ENCODE data around the gene FXYD2.
"Not testable (repeated sequence)": the region's sequence is repeated elsewhere in the genome, so short reads cannot be mapped to it uniquely, and the experiment has no call there.

FXYD2 gene

GRCh38 chr11:117822074-117823033, 2.2 kb downstream of the FXYD2 start:
- peak in 1 of 2 donors; percentile 44 for DNase-seq (ENCODE audit: low read depth in 1 of 2, low spot score in 1 of 2)

DNA sequence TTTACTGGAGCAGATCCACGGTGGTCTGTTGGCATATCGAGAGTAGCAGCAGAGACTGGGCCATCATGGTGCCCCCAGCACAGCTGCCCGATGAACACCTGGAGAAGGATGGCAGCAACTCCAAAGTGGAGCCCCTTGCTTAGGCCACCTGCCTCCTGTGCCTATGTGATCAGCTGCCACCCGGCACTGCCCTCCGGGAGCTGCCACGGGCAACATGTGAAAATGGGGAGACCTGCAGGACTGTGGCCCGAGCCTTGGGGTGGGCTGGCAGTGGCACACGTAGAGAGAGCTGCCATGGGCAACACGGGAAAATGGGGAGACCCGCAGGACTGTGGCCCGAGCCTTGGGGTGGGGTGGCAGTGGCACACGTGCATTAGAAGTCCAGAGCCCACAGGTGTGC, 3.1 kb downstream of the FXYD2 start:
- no peak for DNase-seq (ENCODE audit: low read depth in 1 of 2, low spot score in 1 of 2)

- DNase-seq (ENCODE audit: low read depth in 1 of 2, low spot score in 1 of 2), result no peak
Observed at GRCh38 chr11:117820516-117820915, 4.0 kb downstream of the FXYD2 start.

DNA sequence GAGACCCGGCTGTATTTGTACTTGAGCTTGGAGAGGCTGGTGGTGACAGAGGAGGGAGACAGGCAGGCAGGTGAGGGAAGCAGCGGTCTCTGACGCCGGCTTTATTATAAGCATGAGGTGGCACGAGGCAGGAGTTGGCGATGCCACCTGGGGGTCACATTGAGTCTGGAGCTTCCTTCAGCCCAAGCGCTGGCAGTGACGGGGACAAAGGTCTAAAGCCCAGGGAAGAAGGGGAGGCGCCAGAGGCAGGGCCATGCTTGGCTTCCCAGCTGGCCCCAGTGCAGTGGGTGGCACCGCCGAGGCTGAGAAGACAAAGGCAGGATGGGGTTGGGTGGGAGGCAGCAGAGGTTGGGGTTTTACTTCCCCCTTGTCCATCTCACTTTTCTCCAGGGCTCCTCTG, 4.5 kb downstream of the FXYD2 start:
- DNase-seq (ENCODE audit: low read depth in 1 of 2, low spot score in 1 of 2), result no peak

GRCh38 chr11:117819096-117820040, 5.2 kb downstream of the FXYD2 start:
- no peak for DNase-seq (ENCODE audit: low read depth in 1 of 2, low spot score in 1 of 2)

GRCh38 chr11:117818041-117818873, 6.3 kb downstream of the FXYD2 start:
- DNase-seq (ENCODE audit: low read depth in 1 of 2, low spot score in 1 of 2), result peak; percentile 35

DNA sequence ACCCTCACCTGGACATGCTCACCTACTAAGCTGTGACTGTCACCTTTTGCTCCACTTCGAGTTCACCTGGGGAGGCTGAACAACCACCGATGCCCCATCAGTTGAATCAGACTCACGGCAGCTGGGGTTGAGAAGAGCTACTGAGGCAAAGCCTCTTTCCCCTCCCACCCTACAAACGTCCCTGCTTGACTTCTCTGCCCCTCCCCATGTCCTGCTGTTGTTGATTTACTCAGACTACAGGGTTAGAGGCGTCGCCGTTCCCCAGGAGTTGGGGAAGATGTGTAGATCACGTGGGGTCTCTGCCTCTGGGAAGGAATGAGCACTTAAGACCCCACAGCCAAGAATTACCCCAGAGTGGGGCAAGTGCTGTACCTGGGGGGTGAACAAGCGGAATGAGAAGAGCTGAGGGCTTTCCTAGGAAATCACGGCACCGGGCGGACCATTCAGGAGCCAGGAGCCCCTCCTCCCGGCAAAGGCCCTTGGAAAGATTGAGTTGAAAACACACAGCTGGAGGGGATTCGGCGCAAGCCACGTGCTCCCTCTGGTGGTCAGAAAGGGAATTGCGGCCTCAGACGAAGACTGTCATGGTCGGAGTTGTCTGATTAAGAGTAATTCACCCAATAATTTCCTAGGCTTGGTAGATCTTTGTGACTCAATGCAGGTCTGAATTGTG, 7.0 kb downstream of the FXYD2 start:
- peak; percentile 88 for DNase-seq (ENCODE audit: low read depth in 1 of 2, low spot score in 1 of 2)

DNA sequence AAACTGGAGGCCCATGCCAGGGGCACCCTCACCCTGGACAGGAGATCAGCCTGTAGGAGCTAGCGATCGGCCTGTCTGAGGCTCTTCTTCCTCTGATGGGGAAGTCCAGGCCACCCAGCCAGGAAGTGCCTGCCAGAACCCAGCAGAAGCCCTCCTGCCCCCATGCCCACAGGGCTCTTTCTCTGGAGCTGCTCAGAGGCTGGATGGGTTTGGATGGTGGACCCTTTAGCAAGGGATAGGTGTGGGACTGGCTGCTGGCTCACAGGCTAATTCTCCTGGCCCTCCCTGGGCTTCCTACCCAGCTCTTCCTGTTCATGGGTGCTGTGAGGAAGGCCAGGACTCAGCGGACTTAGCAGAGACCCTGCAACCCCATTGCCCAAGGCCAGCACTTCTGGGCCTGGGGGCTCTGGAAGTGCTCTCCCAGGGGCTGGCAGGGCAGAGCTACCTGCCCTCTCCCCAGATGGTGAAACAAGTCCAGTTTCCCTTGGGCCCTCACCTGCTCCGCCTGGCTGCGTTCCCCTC, 7.6 kb downstream of the FXYD2 start:
- DNase-seq (ENCODE audit: low read depth in 1 of 2, low spot score in 1 of 2), result no peak

GRCh38 chr11:117816151-117816741, 8.3 kb downstream of the FXYD2 start:
- no peak for DNase-seq (ENCODE audit: low read depth in 1 of 2, low spot score in 1 of 2)

- peak; percentile 34 to 59 for DNase-seq (ENCODE audit: low read depth in 1 of 2, low spot score in 1 of 2)
Observed at GRCh38 chr11:117815262-117815803, 9.2 kb downstream of the FXYD2 start.

GRCh38 chr11:117814766-117815261, 9.7 kb downstream of the FXYD2 start:
- DNase-seq (ENCODE audit: low read depth in 1 of 2, low spot score in 1 of 2), result peak; percentile 37 to 63

- DNase-seq (ENCODE audit: low read depth in 1 of 2, low spot score in 1 of 2), result no peak
Observed at GRCh38 chr11:117814204-117814765, 10.3 kb downstream of the FXYD2 start.

DNA sequence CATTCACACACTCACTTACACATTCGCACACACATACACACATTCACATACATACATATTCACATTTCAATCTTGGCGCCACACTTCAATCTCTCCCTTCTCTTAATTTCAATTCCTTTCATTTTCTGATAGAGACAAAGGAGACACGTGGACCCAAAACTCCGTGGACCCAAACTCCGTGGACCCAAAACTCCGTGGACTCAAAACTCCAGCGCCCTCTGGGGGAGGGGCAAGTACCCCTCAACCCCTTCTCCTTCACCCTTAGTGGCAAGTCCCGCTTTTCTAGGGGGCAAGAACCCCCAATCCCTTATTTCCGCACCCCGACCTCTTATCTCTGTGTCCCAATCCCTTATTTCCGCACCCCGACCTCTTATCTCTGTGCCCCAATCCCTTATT, 14.5 kb downstream of the FXYD2 start:
- not testable (repeated sequence) for DNase-seq (ENCODE audit: low read depth in 1 of 2, low spot score in 1 of 2)

DNA sequence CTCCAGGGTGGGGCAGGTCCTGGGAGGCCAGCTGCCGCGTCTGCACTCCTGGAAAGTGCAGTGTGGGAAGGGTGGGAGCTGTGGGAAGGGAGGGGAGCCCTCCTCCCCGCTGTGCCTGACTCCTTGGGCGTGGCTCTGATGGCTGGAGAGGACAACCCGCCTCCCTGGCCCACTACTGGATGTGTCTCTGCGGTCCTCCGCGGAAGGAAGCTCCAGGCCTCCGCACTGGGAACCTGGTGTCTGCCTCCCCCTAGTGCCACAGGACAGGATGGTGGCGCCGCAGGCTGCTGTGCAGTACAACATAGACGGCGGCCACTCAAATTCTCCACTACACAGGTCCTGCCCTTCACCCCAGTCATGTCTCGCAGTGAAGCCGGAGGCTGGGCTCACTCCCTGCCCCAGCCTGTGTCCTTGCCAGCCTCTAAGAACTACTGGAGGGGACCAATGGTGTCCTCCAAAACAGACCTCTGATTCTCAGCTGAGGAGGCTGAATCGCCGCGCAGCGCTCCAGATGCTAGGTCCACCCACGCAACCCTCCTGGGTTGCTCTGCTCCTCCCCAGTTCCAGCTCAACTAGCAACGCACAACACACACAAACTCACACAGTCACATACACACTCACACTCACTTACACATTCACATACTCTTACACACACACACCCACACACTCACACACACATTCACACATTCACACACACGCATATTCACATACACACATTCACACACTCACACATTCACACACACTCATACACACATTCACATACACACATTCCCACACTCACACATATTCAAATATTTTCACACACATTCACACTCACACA, 15.1 kb downstream of the FXYD2 start:
- DNase-seq (ENCODE audit: low read depth in 1 of 2, low spot score in 1 of 2), result no peak

- DNase-seq (ENCODE audit: low read depth in 1 of 2, low spot score in 1 of 2), result no peak
Observed at GRCh38 chr11:117808784-117809183, 15.8 kb downstream of the FXYD2 start.

- peak; percentile 62 to 73 for DNase-seq (ENCODE audit: low read depth in 1 of 2, low spot score in 1 of 2)
Observed at GRCh38 chr11:117807482-117808327, 16.8 kb downstream of the FXYD2 start.

DNA sequence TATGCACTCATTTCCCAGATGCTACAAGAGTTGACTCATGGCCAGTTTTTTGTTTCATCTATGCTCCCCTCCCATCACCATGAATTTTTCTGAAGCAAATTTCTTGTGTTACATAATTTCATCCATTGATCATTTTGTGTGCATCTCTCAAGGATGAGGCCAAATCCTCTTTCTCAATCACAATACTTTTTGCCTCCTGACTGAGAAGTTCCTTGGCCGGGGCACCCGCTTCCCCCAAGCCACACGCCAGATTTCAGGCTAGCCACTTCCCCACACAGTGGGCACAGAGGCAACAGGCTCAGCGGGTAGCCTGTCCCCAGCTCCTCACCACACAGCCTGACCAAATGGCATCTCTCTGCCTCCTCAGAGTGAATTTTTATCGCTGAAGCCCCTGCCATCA, 17.7 kb downstream of the FXYD2 start:
- DNase-seq (ENCODE audit: low read depth in 1 of 2, low spot score in 1 of 2), result no peak
